Mesenteric fat pad (tissue), 1 donor: ENCODE results near the gene TRAPPC5. TPM values are rescaled to one million over a fixed set of nuclear protein-coding genes. Genes with fewer than 3 reads are reported as not detected.

Experiments used
- DNase-seq: peaks from one replicate; pipeline ENCODE4 v3.0.0-alpha.2; 2020; ENCODE audit warnings: low spot score
- total RNA-seq: library from RNA; stranded (reverse); fragmentation: NEBNext Ultra II Directional; extraction: Animal tissue kit (Norgen Biotek cat#: 25700); gene quantifications from one replicate; pipeline ENCODE4 v1.2.1, GENCODE V29; 2021
- donor health status: DM: yes; HTN: yes; CAD: no.

The TRAPPC5 gene
- total RNA-seq, 1 donor from 2014 or later: 107 TPM

DNA sequence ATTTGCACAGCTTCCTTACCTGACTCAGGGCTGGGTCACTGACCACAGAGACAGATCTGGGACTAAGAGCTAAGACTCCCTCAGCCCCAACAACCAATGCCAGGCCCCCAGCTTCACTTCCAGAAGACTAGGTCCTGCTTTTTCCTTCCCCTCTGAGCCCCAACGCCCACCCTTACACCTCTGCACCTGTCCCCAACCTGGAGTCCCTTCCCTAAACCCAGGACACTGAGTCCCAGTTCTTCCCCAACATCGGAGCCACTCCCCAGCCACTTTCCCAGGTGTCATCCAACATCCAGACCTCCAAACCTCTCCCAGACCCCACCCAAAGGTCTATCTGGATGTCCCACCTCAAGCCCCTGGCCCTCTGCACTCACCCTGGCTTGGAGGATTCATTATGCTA is 18.4 kb downstream of the TRAPPC5 start:
- DNase-seq: no peak

DNA sequence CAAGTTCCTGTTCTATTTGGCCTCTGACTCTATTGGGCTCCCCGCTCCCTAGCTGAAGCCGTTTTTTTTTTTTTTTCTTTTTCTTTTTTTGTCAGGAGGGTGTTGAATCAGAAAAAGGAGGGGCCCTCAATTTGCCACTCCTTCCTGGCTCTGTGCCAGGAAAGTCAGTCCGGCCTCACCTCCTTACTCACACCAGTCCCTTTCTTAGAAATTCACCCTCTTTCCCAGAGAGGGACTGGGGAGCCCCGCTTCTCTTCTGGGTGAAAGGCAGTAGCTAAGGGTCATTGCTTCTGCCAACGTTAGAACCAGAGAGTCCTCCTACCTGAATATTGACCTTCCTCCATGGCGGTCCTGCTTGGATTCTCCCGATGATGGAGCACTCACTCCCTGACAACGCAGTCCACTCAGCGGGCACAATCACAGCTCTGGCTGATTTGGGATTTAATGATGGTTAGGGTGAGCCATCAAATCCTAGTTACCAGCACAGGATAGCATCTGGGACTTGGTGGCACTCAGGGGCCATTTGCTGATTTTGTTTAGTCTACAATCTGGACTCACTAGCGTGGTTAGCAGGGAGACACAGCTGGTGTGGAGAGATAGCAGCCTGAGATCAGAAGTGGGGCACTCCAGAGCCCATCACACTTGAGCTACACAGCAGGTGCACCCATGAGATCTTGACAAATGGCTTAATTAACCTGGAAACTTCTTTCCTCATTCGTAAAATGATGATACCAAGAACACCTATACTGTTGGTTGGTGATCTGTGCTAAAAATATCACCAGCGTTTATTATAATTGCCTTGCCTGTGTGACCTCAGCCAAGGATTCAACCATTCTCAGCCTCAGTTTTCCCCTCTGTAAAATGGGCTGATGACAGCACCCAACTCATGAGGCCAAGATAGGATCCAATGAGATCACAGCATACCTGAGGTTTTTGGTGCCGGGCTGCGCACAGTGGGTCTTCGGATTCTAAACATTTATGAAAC is 19.1 kb downstream of the TRAPPC5 start:
- DNase-seq: no peak

DNA sequence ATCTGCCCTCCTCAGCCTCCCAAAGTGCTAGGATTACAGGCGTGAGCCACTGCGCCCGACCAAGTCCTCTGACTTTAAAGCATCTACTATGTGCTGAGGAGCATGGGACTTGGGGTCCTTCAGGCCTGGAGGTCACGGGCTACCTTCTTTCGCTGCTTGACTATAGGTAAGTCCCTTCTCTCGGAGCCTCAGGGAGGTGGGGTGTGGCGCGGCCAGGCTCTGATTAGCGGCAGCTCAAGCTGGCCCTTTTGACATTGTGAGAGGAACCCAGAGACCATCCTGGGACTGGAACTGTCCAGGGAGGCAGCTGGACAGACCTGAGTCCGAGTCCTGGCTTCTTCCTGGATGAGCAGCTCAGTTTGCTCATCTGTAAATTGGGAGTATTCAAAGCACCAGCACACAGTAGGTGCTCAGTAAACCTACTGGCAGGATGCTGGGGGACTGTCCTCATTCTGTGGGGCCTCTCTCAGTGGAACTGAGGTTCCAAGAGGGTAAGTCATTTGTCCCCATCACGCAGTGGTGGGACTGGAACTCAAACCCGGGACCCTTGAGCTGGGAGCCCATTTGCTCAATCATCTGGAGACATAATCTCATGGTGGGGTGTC is 20.5 kb downstream of the TRAPPC5 start:
- DNase-seq: no peak

DNA sequence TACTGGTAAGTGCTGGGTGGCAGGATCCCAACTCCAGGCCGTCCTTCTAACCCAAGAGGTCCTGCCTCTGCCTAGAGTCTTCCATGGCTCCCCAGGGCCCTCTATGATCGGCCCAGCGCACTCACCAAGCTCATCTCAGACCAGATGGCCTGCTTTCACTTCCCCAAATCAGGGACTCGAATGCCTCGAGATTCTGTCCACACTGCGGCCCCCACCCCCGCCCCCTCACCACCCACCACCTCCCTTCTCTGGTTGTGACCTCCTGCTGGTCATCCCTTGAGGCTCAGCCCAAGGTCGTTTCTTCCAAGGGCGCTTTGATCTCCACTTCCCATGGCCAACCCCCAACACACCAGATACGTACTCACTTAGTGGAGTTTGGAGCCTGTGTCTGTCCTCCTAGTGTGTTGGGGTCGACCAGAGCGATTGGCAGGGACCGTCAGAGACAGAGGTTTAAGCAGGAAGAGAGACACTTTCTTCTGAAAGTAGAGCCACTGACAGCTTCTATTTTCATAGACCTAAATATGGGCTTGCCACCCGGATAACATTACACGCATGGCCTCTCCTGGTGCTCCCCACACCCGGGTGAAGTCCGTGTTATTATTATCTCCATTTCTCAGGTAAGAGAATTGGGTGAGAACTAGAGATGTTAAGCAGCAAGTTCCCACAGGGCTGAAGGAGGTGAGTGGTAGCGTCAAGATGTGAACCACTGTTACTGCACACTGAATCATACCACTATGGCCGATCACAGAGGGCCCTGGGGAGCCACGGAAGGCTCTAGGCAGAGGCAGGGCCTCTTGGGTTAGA is 21.2 kb downstream of the TRAPPC5 start, which contains the start of gene FCER2:
Gene FCER2 (minus strand): TSS at position 478 of the 804 bp plus-strand sequence. CDS start 2,371 bp downstream, outside the sequence.
- no peak for DNase-seq

DNA sequence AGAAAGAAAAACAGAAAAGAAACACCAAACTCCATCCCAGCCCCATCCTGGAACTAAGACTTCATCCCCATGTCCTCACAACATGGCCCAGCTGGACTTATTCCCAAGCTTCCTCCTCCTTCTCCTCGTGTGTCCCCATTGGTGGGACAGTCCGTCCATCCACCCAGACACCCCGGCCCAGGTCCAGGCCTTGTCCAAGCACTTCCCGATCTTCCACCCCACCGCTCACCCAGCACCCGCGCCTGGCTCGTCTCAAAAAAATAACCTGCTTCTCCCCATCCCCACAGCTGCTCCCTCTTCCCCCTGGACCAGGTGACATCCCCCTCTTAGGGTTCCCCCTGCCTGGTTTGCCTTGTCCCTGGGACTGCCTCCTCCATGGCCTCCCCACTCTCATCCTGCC is 22.7 kb downstream of the TRAPPC5 start:
- no peak for DNase-seq

DNA sequence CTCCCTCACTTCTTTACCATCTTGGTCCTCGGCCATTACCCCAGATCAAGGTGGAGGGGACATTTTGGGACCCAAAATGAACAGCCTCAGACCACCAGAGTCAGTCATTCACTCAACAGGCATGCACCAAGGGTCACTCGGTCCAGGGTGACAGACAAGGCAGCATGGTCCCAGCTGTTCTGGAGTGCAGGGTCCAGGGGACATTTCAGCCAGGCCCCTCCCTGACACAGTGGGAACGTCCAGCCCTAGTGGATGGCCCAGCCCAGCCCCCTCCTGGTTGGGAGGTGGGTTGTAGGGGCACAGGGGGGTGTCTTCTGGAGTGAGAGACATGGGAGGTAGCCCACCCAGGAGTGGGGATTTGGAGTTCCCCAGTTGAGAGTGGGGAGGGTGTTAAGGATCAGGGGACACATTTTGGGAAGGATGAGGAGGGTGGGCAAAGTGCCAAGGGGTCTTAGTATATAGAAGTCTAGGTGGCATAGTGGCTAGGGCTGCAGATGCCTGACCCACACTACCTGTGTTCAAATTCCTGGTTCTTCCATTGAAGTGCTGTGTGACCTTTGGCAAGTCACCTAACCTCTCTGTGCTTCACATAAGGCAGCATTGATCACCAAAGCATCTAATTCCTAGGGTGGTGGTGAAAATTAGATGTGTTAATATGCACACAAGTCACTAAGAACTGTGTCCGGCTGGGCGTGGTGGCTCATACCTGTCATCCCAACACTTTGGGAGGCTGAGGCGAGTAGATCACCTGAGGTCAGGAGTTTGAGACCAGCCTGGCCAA is 23.8 kb downstream of the TRAPPC5 start:
- DNase-seq: no peak

DNA sequence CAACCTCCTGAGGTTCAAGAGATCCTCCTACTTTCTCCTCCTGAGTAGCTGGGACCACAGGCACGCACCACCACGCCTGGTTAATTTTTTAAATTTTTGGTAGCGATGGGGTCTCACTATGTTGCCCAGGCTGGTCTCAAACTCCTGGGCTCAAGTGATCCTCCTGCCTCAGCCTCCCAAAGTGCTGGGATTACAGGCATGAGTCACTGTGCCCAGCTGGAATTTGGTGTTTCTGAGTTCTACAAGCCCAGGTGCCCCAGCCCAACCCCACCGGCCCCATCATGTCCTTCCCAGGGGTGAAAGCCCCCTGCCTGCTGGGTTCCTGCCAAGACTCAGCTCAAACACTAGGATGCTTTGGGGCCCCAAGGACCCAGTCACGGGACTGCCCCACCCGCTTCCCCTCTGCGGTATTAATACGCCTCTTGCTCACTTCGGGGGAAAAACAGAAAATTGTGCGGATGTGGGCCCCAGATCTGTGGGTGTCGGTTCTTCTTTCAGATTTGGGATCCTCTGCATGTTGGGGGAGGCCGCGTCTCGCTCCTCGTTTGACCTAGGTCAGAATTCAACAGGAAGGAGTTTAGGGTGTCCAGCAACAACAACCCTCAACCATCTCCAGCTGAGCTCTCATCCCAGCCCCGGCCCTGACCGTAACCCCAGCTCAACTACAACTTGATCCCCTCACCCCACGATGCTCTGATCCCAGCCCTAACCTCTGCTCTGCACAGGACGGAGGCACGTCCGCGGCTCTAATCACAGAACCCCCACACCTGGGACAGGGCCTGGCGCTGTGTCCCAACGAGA is 25.0 kb downstream of the TRAPPC5 start:
- DNase-seq: no peak

DNA sequence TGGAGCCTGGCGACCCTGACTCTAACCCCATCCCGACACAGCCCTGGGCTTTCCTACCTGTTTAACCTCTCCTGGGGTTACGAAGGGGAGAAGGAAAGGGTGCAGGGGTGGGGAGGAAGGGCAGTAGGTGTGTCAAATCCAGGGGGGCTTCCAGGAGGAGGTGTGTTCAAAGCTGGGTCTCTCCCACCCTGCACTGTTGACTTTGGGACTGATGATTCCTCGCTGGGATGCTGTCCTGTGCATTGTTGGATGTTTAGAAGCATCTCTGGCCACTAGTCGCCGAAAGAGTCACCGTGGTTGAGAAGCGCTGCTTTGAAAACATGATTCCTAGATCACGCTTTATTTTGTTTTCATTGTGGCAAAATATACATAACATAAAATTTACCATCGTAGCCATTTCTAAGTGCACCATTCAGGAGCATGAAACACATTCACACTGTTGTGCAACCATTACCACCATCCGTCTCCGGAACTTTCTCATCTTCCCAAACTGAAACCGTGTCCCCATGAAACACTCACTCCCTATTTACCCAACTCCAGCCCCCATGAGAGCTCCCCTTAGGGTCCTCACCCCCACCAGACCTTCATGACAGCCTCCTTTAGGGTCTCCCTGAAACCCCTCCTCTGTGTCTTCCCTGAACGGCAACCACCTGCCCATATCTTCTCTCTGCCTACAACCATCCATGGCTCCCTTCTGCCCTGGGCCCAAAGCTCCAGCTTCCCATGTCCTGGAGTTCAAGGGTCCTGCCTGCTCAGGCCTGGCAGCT is 25.7 kb downstream of the TRAPPC5 start:
- DNase-seq: no peak

DNA sequence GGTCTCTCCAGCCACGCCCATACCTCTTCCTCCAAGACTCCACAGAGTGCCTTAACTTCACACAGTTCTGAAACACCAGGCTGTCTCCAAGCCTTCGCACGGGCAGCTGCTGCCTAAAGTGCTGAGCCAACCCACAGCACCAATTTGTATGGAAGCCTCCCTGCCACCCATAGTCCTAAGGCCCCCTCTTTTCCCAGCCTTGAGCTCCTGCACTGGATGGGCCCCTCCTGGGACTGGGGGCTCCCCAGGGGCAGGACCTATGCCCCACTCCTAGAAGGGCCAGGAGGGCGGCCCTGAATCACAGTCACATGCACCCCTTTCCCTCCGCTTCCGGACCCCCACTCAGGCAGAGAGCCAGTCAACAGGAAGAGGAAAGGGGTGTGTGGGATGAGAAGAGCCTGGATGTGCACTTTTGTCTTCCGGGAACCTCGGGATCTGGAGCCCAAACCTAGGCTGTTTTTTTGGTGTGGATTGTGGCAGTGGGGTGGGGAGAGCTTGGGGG is 26.4 kb downstream of the TRAPPC5 start:
- no peak for DNase-seq

DNA sequence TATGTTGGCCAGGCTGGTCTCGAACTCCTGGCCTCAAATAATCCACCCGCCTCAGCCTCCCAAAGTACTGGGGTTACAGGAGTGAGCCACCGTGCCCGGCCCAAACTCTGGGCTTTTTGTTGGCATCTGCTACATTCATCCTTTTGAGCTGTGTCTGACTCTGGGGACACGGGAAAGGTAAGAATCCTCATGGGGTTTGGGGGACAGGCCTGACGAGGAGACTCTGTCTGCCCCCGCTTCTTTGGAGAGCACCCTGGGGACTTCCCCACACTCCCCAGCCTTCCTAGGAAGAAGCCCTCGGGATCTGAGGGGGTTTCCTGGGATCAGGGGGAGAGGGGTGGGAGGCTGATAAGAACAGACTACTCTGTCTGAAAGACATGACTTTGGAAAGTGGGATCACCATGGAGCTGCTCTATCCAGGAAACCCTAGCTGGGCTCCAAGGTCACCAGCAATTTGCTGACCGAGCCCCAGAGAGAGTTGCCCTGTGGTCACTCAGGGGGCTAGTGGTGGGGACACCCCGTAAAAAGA is 29.4 kb downstream of the TRAPPC5 start:
- DNase-seq: no peak

DNA sequence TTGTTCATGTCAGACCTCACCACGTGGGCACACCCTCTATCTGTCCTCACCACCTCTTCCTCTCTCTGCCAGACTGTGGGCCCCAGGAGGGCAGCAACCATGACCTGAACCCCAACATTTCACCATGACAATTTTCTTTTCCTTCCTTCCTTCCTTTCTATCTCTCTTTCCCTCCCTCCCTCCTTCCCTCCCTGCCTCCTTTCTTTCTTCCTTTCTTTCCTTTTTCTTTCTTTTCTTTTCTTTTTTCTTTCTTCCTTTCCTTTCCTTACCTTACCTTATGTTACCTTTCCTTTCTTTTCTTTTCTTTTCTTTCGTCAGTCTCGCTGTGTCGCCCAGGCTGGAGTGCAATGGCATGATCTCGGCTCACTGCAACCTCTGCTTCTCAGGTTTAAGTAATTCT is 30.0 kb downstream of the TRAPPC5 start:
- DNase-seq: no peak

DNA sequence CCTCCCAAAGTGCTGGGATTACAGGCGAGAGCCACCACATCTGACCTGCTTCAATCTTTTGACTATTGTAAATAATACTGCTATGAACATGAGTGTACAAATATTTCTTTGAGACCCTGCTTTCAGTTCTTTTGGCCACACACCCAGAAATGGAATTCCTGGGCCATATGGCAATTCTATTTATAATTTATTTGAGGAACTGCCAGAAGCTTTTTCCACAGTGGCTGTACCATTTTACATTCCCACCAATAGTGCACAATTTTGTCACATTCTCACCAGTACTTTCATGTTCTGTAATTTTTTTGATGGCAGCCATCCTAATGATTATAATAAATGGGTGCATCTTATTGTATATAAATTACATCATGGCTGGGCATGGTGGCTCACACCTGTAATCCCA is 35.0 kb downstream of the TRAPPC5 start:
- no peak for DNase-seq

DNA sequence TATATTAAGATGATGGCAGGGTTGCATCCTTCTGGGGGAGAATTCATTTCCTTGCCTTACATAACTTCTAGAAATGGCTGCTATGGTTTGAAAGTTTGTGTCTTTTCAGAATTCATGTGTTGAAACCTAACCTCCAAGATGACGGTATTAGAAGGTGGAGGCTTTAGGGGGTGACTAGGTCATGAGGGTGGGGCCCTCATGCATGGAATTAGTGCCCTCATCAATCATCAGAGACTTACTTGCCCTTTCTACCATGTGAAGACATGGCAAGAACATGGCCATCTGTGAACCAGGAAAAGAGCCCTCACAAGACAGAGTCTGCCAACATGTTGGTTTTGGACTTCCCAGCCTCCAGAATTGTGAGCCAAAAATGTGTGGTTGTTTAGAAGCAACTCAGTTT is 36.1 kb downstream of the TRAPPC5 start:
- no peak for DNase-seq

DNA sequence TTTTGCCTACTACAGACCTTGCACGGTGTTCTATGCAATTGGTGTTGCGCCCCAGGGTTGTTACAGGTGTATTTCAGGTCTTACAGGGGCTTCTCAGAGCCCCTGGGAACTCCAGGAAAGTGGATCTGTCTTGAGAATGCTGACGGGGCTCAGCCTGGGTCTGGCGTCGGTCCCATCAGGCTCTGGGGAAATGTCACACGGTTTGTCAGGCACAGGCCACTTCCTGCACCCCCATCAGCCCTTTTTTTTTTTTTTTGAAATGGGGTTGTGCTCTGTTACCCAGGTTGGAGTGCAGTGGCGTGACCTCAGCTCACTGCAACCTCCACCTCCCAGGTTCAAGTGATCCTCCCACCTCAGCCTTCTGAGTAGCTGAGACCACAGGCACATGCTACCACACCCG is 38.0 kb downstream of the TRAPPC5 start:
- no peak for DNase-seq

DNA sequence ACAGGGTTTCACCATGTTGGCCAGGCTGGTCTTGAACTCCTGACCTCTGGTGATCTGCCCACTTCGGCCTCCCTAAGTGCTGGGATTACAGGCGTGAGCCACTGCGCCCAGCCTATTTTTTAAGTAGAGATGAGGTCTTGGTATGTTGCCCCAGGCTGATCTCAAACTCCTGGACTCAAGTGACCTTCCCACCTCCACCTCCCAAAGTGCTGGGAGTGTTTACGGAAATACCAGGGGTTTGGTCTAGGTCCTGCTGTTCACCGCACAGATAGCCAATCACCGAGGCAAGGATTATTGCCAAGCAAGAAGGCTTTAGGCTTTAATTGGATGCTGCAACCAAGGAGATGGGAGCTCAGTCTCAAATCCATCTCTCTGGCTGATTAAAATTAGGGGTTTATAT is 39.7 kb downstream of the TRAPPC5 start:
- DNase-seq: no peak

DNA sequence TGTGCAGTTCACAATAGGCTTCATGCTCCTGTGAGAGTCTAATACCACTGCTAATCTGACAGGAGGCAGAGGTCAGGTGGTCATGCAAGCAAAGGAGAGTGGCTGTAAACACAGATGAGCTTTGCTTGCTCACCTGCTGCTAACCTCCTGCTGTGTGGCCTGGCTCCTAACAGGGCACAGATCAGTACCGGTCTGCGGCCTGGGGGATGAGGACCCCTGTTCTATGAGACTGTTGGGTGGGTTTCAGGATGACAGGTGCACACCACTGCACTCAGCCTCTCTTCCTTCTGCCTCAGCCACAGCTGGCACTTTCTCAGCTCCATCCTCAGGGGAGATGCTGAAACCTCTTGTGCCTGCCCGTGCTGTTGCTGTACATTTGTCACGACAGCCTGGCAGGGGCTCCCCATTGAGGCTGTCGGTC is 41.6 kb downstream of the TRAPPC5 start:
- DNase-seq: no peak

DNA sequence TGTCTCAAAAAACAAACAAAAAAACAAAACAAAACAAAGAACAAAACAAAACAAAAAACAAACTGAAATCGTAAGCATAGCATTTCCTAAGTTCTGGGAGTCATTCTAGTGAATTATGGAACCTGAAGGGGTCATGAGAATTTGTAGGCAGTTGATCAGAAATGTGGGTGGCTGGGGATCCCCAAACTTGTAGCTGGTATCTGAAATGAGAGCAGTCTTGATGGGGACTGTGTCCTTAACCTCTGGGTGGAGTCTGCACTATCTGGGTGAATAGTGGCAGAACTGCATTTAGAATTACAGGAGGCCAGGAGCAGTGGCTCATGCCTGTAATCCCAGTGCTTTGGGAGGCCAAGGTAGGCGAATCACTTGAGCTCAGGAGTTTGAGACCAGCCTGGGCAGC is 45.2 kb downstream of the TRAPPC5 start:
- DNase-seq: no peak

DNA sequence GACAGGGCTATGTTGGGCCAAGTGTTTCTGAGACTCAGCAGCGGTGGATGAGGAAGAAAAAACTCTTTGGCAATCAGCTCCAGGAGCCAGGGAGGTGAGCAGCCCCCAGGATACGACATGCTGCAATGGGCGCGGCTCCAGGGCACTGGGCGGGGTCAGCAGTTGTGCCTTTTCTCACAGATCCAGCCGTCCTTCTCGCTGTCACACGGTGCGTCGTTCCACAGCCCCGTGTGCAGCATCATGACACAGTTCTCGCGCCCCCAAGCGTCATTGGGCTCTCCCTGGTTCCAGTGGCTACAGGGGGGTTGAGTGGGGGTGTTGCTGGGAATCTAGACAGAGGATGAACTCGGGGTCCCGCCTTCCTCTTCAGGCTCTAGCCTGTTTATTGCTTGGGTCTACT is 48.6 kb downstream of the TRAPPC5 start:
- no peak for DNase-seq

DNA sequence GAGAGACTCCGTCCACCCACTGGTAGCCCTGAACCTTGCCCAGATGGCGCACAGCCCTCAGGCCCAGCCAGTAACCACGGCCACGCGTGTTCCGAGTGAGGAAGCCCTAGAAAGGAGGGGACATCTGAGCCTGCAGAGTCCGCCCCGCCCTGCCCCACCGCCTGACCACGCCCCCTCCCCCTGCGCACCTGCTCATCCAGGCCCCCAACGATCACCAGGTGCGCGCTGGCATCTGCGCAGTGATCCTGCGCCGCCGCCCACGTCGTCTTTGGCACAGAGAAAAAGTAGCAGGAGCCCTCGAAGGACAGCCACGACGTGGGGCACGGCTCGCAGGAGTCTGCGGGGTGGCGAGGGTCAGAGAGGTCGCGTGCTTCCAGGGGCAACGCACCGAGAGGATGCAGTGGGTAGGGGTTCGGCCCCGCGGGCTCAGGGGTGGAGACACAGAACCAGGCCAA is 49.2 kb downstream of the TRAPPC5 start:
- no peak for DNase-seq
